Esophagus muscularis mucosa (tissue), 3 donors: ENCODE results near the gene NEURL3.

Source experiments
- POLR2AphosphoS5 ChIP-seq, 2 donors: sonication (generic); formaldehyde crosslinking; IDR thresholded peaks; one replicate each; pipeline ENCODE4 v1.6.1; 2017; ENCODE audit warnings: antibody characterized with exemption in 2 of 2
- TF ChIP-seq, protein P1 (sequence below), 3 experiments: fragments of 200-600 bp in 2 of 3; fragments of 450-650 bp in 1 of 3; sonication (generic) in 2 of 3; IDR thresholded peaks; one replicate each; pipeline ENCODE4 v1.5.1; 2017 to 2019; ENCODE audit warnings: antibody characterized with exemption in 3 of 3, mild to moderate bottlenecking in 2 of 3, moderate library complexity in 1 of 3

DNA sequence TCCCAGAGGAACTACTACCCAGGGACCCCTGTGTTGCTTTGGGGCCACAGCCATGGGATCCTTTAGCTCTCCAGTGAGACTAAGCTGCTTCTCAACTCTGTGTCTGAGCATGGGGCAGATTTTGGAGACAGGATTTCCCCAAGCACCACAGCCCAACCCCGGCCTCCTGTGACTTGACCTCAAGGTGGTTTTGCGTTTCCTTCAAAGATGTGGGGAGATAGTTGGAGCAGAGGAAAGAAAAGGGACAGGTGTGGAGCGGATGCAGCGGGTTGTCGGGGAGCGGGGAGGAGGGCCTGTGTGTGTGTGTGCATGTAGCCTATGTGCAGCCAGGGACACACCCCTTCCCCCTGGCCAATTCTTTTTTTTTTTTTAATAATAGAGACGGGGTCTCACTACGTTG, 41.6 kb upstream of the NEURL3 start:
- TF ChIP-seq, protein P1, sequence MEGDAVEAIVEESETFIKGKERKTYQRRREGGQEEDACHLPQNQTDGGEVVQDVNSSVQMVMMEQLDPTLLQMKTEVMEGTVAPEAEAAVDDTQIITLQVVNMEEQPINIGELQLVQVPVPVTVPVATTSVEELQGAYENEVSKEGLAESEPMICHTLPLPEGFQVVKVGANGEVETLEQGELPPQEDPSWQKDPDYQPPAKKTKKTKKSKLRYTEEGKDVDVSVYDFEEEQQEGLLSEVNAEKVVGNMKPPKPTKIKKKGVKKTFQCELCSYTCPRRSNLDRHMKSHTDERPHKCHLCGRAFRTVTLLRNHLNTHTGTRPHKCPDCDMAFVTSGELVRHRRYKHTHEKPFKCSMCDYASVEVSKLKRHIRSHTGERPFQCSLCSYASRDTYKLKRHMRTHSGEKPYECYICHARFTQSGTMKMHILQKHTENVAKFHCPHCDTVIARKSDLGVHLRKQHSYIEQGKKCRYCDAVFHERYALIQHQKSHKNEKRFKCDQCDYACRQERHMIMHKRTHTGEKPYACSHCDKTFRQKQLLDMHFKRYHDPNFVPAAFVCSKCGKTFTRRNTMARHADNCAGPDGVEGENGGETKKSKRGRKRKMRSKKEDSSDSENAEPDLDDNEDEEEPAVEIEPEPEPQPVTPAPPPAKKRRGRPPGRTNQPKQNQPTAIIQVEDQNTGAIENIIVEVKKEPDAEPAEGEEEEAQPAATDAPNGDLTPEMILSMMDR (IDR thresholded peaks at IDR 0.05), result no peak
- no peak for TF ChIP-seq POLR2AphosphoS5 (IDR thresholded peaks at IDR 0.05)
